ENCODE results near the gene SLC6A6.

DNA sequence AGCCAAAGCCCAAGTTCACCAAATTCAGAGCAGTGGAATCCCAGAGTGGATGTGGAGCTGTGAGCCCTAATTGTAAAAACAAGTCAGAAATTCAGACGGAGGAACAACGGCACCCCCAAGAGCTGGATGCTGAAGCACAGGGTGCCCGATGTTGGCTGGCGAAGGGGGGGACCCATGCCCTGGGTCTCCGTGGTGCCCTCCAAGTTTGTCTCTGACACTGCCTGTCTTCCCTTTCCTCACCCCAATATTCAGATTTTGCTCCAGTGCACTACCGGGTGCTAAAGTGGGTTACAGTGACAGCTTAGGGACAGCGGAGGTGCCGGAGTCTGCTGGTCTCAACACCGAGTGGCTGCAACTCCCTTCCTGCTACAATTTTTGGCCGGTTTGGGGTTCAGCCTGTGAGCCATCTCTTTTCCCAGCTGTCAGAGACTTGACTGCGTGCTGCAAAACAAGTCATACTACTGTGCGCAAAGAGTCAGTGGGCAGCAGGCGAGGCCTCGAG lies 131.1 kb downstream of the SLC6A6 start:
- TF ChIP-seq CTCF (IDR thresholded peaks at IDR 0.05), result no peak
- no peak for TF ChIP-seq POLR2A (IDR thresholded peaks at IDR 0.05)

All from lower leg skin (tissue), 3 donors.